Caco-2 (cell line): ENCODE measurements around the gene SULT4A1. TPM values are rescaled to one million over a fixed set of nuclear protein-coding genes. Genes with fewer than 3 reads are reported as not detected.

Experiments
- BruUV-seq: library from RNA; stranded (reverse); fragments of 400-500 nt; replicated peaks from 2 replicates; lab custom pipeline; 2021; lab: Mats Ljungman, UMichigan
- CTCF ChIA-PET: fragments of 300-600 bp; sonication (Branson Sonifier 250); formaldehyde crosslinking; loops from one replicate; lab custom pipeline; 2022; ENCODE audit warnings: antibody characterized with exemption; lab: Charles Lee
- POLR2A ChIA-PET: fragments of 300-600 bp; sonication (Branson Sonifier 250); formaldehyde crosslinking; loops from one replicate; lab custom pipeline; 2022; ENCODE audit warnings: antibody characterized with exemption; lab: Charles Lee
- DNase-seq, 2 experiments: peaks; one replicate each; pipeline versions ENCODE4 v3.0.0 to v3.0.0-alpha.2; 2020 to 2022
- H3K27me3 ChIP-seq: replicated peaks from 2 replicates; pipeline ENCODE4 v1.6.0; 2011; ENCODE audit warnings: low read length; ENCODE audit not compliant: control insufficient read depth, insufficient read depth
- H3K36me3 ChIP-seq: 2 replicates; pipeline ENCODE4 v1.5.1; 2011; ENCODE audit warnings: low read length; ENCODE audit not compliant: control insufficient read depth, insufficient read depth
- H3K4me1 ChIP-seq: fragments of 250-450 bp; sonication (Bioruptor Pico); 2 replicates; pipeline ENCODE4 v1.5.1; 2020; ENCODE audit warnings: mild to moderate bottlenecking
- H3K4me3 ChIP-seq: 2 replicates; pipeline ENCODE4 v1.5.1; 2011; ENCODE audit warnings: low read depth, mild to moderate bottlenecking, control low read depth, low read length
- H3K9me3 ChIP-seq: fragments of 250-450 bp; sonication (Bioruptor Pico); 2 replicates; pipeline ENCODE4 v1.5.1; 2020; ENCODE audit warnings: mild to moderate bottlenecking, moderate library complexity
- H3K27ac Mint-ChIP-seq: one replicate; pipeline ENCODE4 v1.8.0; 2022; ENCODE audit warnings: mixed read lengths; ENCODE audit not compliant: unreplicated experiment
- H3K27me3 Mint-ChIP-seq: one replicate; pipeline ENCODE4 v1.8.0; 2022; ENCODE audit warnings: mixed read lengths; ENCODE audit not compliant: insufficient read depth, unreplicated experiment
- H3K36me3 Mint-ChIP-seq: one replicate; pipeline ENCODE4 v1.8.0; 2022; ENCODE audit warnings: mild to moderate bottlenecking, mixed read lengths; ENCODE audit not compliant: insufficient read depth, unreplicated experiment
- H3K4me1 Mint-ChIP-seq: one replicate; pipeline ENCODE4 v1.8.0; 2022; ENCODE audit warnings: low read depth, mixed read lengths; ENCODE audit not compliant: unreplicated experiment
- H3K4me3 Mint-ChIP-seq: one replicate; pipeline ENCODE4 v1.8.0; 2022; ENCODE audit warnings: mild to moderate bottlenecking, moderate library complexity, mixed read lengths; ENCODE audit not compliant: unreplicated experiment
- H3K9me3 Mint-ChIP-seq: one replicate; pipeline ENCODE4 v1.8.0; 2022; ENCODE audit warnings: mixed read lengths; ENCODE audit not compliant: unreplicated experiment
- CTCF ChIP-seq, 2 experiments: fragments of 200-600 bp in 1 of 2; IDR thresholded peaks; 1 replicate in 1 of 2; 2 replicates in 1 of 2; pipeline versions ENCODE4 v1.5.1 to v1.8.0; 2011 to 2022; ENCODE audit warnings: antibody characterized with exemption in 1 of 2, control low read depth in 1 of 2, inconsistent platforms in 1 of 2, low read depth in 1 of 2, low read length in 1 of 2, mild to moderate bottlenecking in 1 of 2, moderate library complexity in 1 of 2; ENCODE audit not compliant: insufficient read depth in 1 of 2, severe bottlenecking in 1 of 2, unreplicated experiment in 1 of 2
- intact Hi-C: fragments of 100-400 bp; cut with micrococcal nuclease; formaldehyde crosslinking; loops from one replicate; pipeline ENCODE4 v1.10.0; 2022; ENCODE audit not compliant: unreplicated experiment
- total RNA-seq: library from RNA; stranded (reverse); gene quantifications from 2 replicates; pipeline ENCODE4 v1.2.3, GENCODE V29; 2022

SULT4A1 gene
- total RNA-seq, 1 experiment from 2014 or later = not detected

- Histone ChIP-seq H3K4me3 (no peak overlapping the region), H3K9me3 (no peaks in the 10 kb centered on the region), H3K36me3 (no peaks in the 10 kb centered on the region), H3K4me1 (peaks cover 8% of the 10 kb centered on the region; the same call in 1 of the 2 replicates), H3K27me3 (no peaks in the 10 kb centered on the region)
- no peak overlapping the region for H3K27ac Mint-ChIP-seq
- peaks cover 24% of the 10 kb centered on the region for H3K27me3 Mint-ChIP-seq
- H3K4me1 Mint-ChIP-seq = no peaks in the 10 kb centered on the region
- H3K9me3 Mint-ChIP-seq = no peaks in the 10 kb centered on the region
- H3K4me3 Mint-ChIP-seq = no peak overlapping the region
- no peaks in the 10 kb centered on the region for H3K36me3 Mint-ChIP-seq
- ChIA-PET CTCF (no interaction called here), POLR2A (no interaction called here)
- intact Hi-C loops = no loop called here
- no peak for DNase-seq
- no peak for TF ChIP-seq CTCF (IDR thresholded peaks at IDR 0.05; ENCODE audit: insufficient read depth in 1 of 2, low read depth in 1 of 2, low read length in 1 of 2, severe bottlenecking in 1 of 2, unreplicated experiment in 1 of 2)
- no TSS peak for BruUV-seq
Measured at GRCh38 chr22:43818981-43819380, 43.3 kb downstream of the SULT4A1 start.

- H3K27me3 ChIP-seq = no peaks in the 10 kb centered on the region
- H3K36me3 Mint-ChIP-seq = no peaks in the 10 kb centered on the region
- no peaks in the 10 kb centered on the region for H3K36me3 ChIP-seq
- peaks cover 23% of the 10 kb centered on the region for H3K27me3 Mint-ChIP-seq
- ChIA-PET POLR2A (no interaction called here), CTCF (no interaction called here)
- no peak for TF ChIP-seq CTCF (IDR thresholded peaks at IDR 0.05; ENCODE audit: insufficient read depth in 1 of 2, low read depth in 1 of 2, low read length in 1 of 2, severe bottlenecking in 1 of 2, unreplicated experiment in 1 of 2)
- no peak overlapping the region for H3K27ac Mint-ChIP-seq
- no peaks in the 10 kb centered on the region for H3K9me3 ChIP-seq
- no TSS peak for BruUV-seq
- H3K4me3 ChIP-seq = no peak overlapping the region
- no peaks in the 10 kb centered on the region for H3K4me1 ChIP-seq
- H3K4me1 Mint-ChIP-seq = no peaks in the 10 kb centered on the region
- no peak for DNase-seq
- intact Hi-C loops = no loop called here
- H3K4me3 Mint-ChIP-seq = no peak overlapping the region
- H3K9me3 Mint-ChIP-seq = no peaks in the 10 kb centered on the region
Measured at GRCh38 chr22:43817402-43817801, 44.9 kb downstream of the SULT4A1 start.

- DNase-seq = no peak
Measured at GRCh38 chr22:43814264-43814663, 48.0 kb downstream of the SULT4A1 start.

More at GRCh38 chr22:43814264-43814663, 48.0 kb downstream of the SULT4A1 start:
- intact Hi-C loops = no loop called here
- H3K36me3 ChIP-seq = no peaks in the 10 kb centered on the region
- H3K27ac Mint-ChIP-seq = no peak overlapping the region
- no peaks in the 10 kb centered on the region for H3K9me3 ChIP-seq
- H3K27me3 ChIP-seq = no peaks in the 10 kb centered on the region
- ChIA-PET POLR2A (no interaction called here), CTCF (no interaction called here)
- no peaks in the 10 kb centered on the region for H3K9me3 Mint-ChIP-seq
- H3K27me3 Mint-ChIP-seq = peaks cover 4% of the 10 kb centered on the region
- H3K4me3 Mint-ChIP-seq = no peak overlapping the region
- BruUV-seq = no TSS peak
- no peak for TF ChIP-seq CTCF (IDR thresholded peaks at IDR 0.05; ENCODE audit: insufficient read depth in 1 of 2, low read depth in 1 of 2, low read length in 1 of 2, severe bottlenecking in 1 of 2, unreplicated experiment in 1 of 2)
- H3K4me1 ChIP-seq = no peaks in the 10 kb centered on the region
- no peaks in the 10 kb centered on the region for H3K4me1 Mint-ChIP-seq
- H3K4me3 ChIP-seq = no peak overlapping the region
- H3K36me3 Mint-ChIP-seq = no peaks in the 10 kb centered on the region
